Neural progenitor cell (in vitro differentiated cells): ENCODE results near the gene CAV1.

Experiments
- EZH2phosphoT487 ChIP-seq: fragments of 200-600 bp; sonication (generic); IDR thresholded peaks from 2 replicates; pipeline ENCODE4 v1.6.1; 2017; ENCODE audit warnings: antibody characterized with exemption
- TF ChIP-seq, protein P1 (sequence below): fragments of 200-600 bp; sonication (generic); IDR thresholded peaks from 2 replicates; pipeline ENCODE4 v1.5.1; 2017; ENCODE audit warnings: antibody characterized with exemption, mild to moderate bottlenecking

DNA sequence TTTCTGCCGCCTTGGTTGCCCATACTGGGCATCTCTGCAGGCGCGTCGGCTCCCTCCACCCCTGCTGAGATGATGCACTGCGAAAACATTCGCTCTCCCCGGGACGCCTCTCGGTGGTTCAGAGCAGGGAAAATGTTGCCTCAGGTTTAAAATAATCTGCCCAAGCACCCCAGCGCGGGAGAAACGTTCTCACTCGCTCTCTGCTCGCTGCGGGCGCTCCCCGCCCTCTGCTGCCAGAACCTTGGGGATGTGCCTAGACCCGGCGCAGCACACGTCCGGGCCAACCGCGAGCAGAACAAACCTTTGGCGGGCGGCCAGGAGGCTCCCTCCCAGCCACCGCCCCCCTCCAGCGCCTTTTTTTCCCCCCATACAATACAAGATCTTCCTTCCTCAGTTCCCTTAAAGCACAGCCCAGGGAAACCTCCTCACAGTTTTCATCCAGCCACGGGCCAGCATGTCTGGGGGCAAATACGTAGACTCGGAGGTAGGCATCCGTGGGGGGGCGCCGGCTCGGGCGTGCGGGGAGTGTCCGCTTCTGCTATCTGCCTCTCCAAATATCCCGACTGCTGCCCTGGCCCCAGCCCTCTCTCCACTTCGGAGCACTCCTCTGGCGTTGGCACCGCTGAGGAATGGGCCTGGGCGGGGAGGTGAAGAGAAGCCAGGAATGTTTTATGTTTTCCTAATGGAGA is at the start of gene CAV1:
- TF ChIP-seq, protein P1, sequence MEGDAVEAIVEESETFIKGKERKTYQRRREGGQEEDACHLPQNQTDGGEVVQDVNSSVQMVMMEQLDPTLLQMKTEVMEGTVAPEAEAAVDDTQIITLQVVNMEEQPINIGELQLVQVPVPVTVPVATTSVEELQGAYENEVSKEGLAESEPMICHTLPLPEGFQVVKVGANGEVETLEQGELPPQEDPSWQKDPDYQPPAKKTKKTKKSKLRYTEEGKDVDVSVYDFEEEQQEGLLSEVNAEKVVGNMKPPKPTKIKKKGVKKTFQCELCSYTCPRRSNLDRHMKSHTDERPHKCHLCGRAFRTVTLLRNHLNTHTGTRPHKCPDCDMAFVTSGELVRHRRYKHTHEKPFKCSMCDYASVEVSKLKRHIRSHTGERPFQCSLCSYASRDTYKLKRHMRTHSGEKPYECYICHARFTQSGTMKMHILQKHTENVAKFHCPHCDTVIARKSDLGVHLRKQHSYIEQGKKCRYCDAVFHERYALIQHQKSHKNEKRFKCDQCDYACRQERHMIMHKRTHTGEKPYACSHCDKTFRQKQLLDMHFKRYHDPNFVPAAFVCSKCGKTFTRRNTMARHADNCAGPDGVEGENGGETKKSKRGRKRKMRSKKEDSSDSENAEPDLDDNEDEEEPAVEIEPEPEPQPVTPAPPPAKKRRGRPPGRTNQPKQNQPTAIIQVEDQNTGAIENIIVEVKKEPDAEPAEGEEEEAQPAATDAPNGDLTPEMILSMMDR, result no peak
- TF ChIP-seq EZH2phosphoT487, result no peak
